Measurements from ENCODE around the gene CACNB3. TPM values are rescaled to one million over a fixed set of nuclear protein-coding genes. Genes with fewer than 3 reads are reported as not detected.
A peak's percentile ranks its signal among the peaks of the same experiment; 100 is the strongest.

The CACNB3 gene
- polyA plus RNA-seq, 6 donors from 2014 or later = 0.17 to 1.0 (median 0.23) TPM; not detected in 3

DNA sequence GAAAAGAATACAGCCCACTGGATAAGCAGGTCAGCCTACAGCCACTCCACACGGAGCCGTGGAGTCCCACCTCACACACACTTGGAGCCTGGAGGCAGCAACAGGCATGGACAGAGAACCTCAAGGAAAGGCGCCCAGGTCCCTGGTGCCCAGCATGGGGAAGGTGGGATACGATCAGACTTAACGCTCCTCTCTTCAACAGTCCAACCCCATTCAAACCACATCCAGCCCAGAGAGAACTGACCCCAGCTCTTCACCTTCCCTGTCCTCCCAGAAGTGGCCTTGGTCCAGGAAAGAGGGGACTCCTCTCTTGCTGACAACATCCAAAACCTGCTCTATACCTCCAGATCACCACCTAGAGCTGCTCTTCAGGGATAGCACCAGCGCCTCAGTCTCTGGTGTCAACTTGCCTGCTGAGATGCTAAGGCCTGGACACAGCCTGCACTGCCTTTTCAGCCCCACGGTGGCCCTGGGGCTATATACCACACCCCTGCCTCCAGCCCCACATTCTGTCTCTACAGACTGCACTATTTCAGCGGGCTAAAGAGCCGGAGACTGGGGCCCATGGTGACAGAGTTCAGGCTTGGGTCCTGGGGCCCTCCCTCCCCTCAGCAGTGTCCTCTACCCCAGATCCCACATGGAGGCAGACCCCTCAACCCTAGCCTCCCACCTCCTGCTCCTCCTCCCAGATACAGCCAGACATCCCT, 36.4 kb upstream of the CACNB3 start:
- Mint-ChIP-seq H3K36me3 (no peaks in the 10 kb centered on the region), H3K27ac (no peak overlapping the region), H3K9me3 (no peaks in the 10 kb centered on the region), H3K27me3 (peaks cover 17 to 27% (median 20%) of the 10 kb centered on the region in 3 donors), H3K4me1 (peaks cover 0 to 5% (median 2%) of the 10 kb centered on the region in 3 donors), H3K4me3 (no peak overlapping the region)
- no peak for ATAC-seq (ENCODE audit: low read depth in 2 of 2)
- DNase-seq = no peak

DNA sequence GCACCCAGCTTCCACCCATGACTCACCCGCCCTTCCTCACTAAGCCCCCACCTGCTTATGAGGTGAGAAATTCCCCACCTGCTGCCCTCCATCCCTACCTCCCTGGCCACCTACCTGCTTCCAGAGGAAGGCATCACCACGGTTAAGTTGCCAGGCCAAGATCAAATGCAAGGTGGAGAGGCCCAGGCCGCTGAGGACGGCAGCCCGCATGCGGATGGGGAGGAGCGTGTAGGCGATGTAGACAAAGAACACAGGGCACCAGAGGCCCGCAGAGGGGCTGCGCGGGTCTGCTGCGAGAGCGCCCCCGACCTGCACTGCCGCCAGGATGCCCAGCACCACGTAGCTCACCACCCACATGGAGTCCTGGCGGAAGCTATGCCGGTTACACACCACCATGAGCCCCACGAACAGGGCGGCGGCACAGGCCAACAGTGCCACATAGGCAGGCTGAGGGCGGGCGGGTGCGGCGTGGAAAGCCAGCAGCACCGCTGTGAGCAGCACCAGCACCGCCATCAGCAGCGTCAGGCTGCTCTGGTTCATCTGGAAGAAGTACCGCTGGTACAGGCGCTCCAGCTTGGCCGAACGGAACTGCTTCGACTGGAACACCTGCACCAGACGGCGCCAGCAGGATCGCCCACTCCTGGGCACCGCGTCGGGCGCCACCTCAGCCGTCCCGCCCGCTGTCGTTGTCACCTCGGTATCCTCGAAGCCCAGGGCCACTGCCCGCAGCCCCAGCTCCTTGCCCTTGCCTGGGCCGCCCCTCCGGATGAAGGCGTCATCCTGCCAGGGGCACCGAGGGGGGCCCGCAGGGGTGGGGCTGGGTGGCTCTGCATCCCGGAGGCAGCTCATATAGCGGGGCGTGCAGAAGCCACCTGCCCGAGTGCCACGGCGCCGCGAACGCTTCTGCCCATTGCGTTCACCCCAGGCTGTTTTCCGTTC, 35.6 kb upstream of the CACNB3 start:
- Mint-ChIP-seq H3K36me3 (no peaks in the 10 kb centered on the region), H3K27ac (peak overlapping the region in 1 of 6 donors; percentile 49)

DNA sequence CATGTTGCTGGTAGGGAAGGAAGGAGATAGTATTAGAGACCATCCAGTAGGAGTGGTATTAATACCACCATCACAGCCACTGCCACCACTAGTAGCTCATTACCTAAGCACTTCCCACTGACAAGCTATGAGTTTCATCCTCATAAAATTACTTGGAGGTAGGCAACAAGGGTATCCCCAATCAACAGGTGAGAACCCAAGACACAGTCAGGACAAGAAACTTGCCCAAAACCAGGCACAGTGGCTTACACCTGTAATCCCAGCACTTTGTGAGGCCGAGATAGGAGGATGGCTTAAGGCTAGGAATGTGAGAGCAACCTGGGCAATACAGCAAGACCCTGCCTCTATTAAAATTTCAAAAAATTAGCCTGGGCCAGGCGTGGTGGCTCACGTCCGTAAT, 34.9 kb upstream of the CACNB3 start:
- Mint-ChIP-seq H3K4me3 (no peak overlapping the region), H3K27me3 (peaks cover 29 to 42% (median 35%) of the 10 kb centered on the region in 3 donors), H3K36me3 (no peaks in the 10 kb centered on the region), H3K9me3 (no peaks in the 10 kb centered on the region), H3K4me1 (peaks cover under 1 to 12% (median 7%) of the 10 kb centered on the region in 3 donors), H3K27ac (peak overlapping the region in 1 of 6 donors; percentile 49)
- DNase-seq (no peak), ATAC-seq (ENCODE audit: low read depth in 2 of 2) (no peak)

More for the DNA sequence above, 35.6 kb upstream of the CACNB3 start:
- no peaks in the 10 kb centered on the region for H3K9me3 Mint-ChIP-seq
- H3K27me3 Mint-ChIP-seq = peaks cover 24 to 35% (median 28%) of the 10 kb centered on the region in 3 donors
- H3K4me3 Mint-ChIP-seq = no peak overlapping the region
- ATAC-seq (ENCODE audit: low read depth in 2 of 2) (no peak), DNase-seq (no peak)
- H3K4me1 Mint-ChIP-seq = peaks cover 0 to 5% (median 0%) of the 10 kb centered on the region in 3 donors

DNA sequence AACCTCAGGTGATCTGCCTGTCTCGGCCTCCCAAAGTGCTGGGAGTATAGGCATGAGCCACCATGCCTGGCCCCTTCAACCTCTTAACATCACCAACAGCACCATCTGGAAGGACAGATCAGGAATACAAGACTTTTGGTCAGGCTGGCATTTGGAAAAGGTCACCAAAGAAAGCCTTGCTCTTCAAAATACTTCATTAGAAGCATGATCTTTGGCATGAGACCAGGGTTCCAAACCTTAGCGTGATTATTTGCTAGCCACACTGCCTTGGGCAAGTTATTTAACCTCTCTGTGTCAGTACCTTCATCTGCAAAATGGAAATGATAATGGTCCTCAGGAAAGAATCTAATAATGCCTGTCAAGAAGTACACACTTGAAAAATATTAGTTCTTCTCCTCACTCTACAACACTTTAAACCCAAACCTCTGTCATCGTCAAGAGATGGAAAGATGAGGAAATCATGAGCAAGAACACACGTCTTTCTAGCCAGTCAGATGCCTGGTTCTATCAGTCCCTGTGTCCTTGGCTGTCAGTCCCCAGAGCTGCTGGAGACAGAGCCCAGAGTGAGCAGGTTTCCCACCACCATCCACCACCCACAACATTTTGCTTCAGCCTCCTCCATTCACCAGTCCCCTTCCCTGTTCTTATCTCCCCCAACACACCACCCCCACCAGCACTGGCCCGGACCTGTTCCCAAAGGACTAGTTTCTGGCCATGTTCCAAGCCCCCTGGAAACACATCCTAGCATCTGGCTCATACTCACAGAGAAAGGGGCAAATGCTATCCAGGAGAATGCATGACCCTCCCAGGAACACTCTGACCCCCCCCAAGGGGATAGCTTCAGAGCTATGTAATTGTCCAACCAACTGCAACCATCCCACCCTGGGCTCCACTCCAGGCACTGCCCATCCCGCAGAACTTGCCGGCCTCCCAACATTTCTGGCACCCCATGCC, 31.4 kb upstream of the CACNB3 start:
- H3K9me3 Mint-ChIP-seq = no peaks in the 10 kb centered on the region
- peak overlapping the region in 1 of 6 donors; percentile 5 for H3K27ac Mint-ChIP-seq
- peaks cover 42 to 69% (median 57%) of the 10 kb centered on the region in 3 donors for H3K27me3 Mint-ChIP-seq
- H3K36me3 Mint-ChIP-seq = no peaks in the 10 kb centered on the region
- ATAC-seq (ENCODE audit: low read depth in 2 of 2) (no peak), DNase-seq (no peak)
- H3K4me3 Mint-ChIP-seq = peak overlapping the region in 5 of 8 donors; percentile 2 to 89 (median 53)
- peaks cover 11 to 24% (median 18%) of the 10 kb centered on the region in 3 donors for H3K4me1 Mint-ChIP-seq

DNA sequence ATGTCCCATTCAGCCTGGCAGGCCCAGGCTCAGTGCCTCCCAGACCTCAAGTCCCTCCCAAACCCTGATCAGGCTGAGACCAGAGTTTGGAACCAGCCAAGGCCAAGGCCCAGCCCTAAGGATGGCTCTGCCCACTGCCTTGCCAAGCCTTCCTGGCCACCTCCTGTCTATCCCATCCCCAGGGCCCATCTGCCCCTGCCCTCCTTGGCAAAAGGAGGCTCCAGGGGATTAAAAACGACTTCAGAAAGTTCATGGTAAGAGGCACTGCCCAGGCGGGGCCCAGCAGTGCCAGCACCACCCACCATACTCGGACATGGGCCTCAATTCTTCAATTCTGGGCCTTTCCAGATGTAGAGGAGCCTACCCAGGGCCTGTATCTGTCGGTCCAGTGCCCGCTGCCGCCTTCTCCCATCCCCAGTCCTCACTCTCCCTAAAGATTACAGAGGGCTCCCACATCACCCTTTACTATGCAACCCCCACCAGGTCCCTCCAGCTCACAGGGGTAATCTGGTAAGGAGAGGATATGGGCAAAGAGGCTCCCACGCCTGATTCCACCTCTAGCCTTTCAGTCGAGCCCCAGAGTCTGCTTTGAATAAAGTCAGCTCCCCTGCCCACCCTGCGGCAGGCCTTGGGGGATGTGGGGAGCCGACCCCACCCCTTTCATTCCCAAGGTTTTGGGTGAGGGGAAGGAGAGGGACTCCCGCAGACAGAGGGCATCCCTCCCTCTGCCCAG, 30.3 kb upstream of the CACNB3 start:
- H3K4me1 Mint-ChIP-seq = peaks cover 11 to 24% (median 18%) of the 10 kb centered on the region in 3 donors
- no peaks in the 10 kb centered on the region for H3K36me3 Mint-ChIP-seq
- H3K27ac Mint-ChIP-seq = peak overlapping the region in 1 of 6 donors; percentile 61
- no peaks in the 10 kb centered on the region for H3K9me3 Mint-ChIP-seq
- ATAC-seq (ENCODE audit: low read depth in 2 of 2) (no peak), DNase-seq (no peak)
- peaks cover 42 to 62% (median 57%) of the 10 kb centered on the region in 3 donors for H3K27me3 Mint-ChIP-seq
- peak overlapping the region; percentile 25 to 91 (median 84) for H3K4me3 Mint-ChIP-seq

DNA sequence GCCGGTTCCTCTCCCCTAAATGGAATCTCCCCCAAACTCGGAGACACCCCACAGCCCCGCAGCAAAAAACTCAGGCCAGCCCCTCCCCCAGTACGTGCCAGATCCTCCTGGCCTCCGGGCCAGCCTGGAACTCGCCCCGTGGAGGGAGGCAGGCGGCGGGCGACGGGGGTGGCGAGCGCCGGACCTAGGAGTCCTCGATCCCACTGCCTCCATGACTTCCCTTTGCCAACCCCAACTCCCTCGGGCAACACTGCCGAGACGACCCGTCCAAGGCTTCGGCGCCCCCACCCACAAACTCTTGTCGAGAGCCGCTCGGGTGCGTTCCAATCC, 29.8 kb upstream of the CACNB3 start:
- Mint-ChIP-seq H3K9me3 (no peaks in the 10 kb centered on the region), H3K27me3 (peaks cover 38 to 65% (median 57%) of the 10 kb centered on the region in 3 donors), H3K4me3 (peak overlapping the region; percentile 25 to 91 (median 84))

DNA sequence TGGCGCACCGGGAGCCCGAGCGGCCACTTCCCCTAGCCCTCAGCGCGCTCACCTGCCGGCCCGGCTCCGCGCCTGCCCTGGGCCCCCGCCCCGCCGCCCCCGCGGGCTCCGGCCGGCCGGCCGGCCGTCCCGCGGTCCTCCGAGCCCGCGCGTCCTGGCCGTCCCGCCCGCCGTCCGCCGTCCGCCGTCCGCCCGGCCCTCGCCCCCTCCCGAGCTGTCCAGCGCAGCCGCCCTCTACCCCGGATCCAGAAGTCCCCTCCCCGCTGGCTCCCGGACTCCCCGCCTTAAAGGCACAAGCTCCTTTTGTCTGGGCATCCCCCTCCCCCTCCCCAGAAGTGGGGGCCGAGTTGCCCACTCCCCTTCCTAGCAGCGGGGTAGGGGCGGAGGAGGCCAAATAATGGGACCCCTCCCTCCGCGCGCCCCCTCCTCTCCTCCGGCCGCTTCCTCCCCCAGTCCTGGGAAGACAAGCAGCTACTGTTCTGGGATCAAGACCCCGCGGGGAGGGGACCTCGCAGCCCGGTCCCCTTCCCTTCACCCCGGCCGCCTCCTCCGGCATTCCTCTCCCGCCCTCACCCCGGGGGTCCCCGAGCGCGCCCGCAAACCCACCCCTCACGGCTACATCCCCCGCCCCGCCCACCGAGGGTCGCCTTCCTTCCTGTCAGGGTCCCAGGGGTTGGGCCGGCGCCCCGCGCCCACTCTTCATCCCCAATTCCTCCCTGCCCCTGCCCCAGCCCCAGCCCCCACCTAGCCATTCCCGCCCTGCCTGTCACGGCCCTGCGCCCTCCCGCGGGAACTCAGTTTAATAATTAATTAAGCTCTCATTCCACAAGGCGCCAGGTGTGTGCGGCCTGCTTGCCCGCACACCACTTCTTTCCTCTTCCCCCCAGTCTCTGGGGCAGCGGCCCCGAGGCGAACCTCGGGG, 29.2 kb upstream of the CACNB3 start, which contains the start of gene ADCY6:
ADCY6 (minus strand) TSS at position 236 of the 922 bp plus-strand sequence. CDS start 5,655 bp downstream, outside the sequence.
- Mint-ChIP-seq H3K4me3 (peak within 1 kb of the TSS; percentile 64 to 91 (median 86)), H3K27me3 (peaks cover 37 to 66% (median 57%) of the 10 kb centered on the region in 3 donors), H3K9me3 (no peaks in the 10 kb centered on the region), H3K27ac (peak within 1 kb of the TSS in 4 of 6 donors; percentile 61 to 80 (median 77)), H3K36me3 (no peaks in the 10 kb centered on the region), H3K4me1 (peaks cover 11 to 24% (median 18%) of the 10 kb centered on the region in 3 donors)
- DNase-seq = no peak
- peak; percentile 27 to 51 for ATAC-seq (ENCODE audit: low read depth in 2 of 2)

More for the DNA sequence above, 29.8 kb upstream of the CACNB3 start:
- DNase-seq = no peak
- peak; percentile 16 for ATAC-seq (ENCODE audit: low read depth in 2 of 2)
- H3K27ac Mint-ChIP-seq = peak overlapping the region in 1 of 6 donors; percentile 80
- H3K36me3 Mint-ChIP-seq = no peaks in the 10 kb centered on the region
- peaks cover 11 to 24% (median 18%) of the 10 kb centered on the region in 3 donors for H3K4me1 Mint-ChIP-seq

DNA sequence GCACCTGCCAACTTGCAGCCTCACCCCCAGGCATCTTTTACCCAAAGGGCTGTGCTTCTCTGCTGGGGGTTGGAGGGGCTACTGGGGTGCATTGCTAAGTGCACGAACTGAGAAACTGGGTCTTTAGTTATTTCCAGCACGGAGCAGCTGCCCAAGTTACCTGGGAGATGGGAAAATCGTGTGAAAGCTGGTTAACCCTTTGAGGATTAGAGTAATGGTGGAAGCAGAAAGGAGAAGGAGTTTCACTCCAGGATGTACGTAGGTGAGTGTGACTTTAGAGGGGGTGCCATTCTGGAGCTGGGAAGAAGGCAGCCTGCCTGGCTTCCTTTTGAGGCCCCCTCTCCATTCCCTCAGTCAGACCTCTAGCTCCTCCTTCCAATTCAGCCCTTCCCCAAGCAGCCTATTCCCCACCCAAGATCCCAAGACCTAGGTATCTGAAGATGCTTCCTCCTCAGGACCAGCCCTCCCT, 28.4 kb upstream of the CACNB3 start:
- H3K9me3 Mint-ChIP-seq = no peaks in the 10 kb centered on the region
- peaks cover 37 to 63% (median 53%) of the 10 kb centered on the region in 3 donors for H3K27me3 Mint-ChIP-seq
- H3K27ac Mint-ChIP-seq = peak overlapping the region in 1 of 6 donors; percentile 76
- ATAC-seq (ENCODE audit: low read depth in 2 of 2) = no peak
- H3K4me1 Mint-ChIP-seq = peaks cover 13 to 24% (median 18%) of the 10 kb centered on the region in 3 donors
- no peaks in the 10 kb centered on the region for H3K36me3 Mint-ChIP-seq
- H3K4me3 Mint-ChIP-seq = peak overlapping the region in 7 of 8 donors; percentile 5 to 86 (median 74)
- no peak for DNase-seq

DNA sequence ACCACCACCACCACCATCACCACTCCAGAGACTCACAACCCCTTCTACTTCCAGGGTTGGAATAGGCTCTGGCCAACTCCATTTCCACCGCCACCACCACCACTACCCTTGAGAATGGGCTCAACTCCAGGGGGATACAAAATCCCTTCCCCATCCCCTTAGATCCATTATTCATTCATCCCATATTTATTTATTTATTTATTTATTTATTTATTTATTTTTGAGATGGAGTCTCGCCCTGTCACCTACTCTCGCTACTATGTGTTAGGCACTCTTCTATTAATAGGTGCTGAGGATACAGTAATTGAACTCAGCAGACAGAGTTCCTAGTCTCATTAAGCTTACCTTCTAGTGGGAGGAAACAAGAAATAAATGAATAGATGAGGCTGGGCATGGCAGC, 24.6 kb upstream of the CACNB3 start:
- H3K4me3 Mint-ChIP-seq = no peak overlapping the region
- peaks cover 9 to 21% (median 19%) of the 10 kb centered on the region in 3 donors for H3K4me1 Mint-ChIP-seq
- peaks cover 10 to 29% (median 19%) of the 10 kb centered on the region in 3 donors for H3K27me3 Mint-ChIP-seq
- ATAC-seq (ENCODE audit: low read depth in 2 of 2) (no peak), DNase-seq (no peak)
- H3K27ac Mint-ChIP-seq = no peak overlapping the region
- no peaks in the 10 kb centered on the region for H3K9me3 Mint-ChIP-seq
- no peaks in the 10 kb centered on the region for H3K36me3 Mint-ChIP-seq

DNA sequence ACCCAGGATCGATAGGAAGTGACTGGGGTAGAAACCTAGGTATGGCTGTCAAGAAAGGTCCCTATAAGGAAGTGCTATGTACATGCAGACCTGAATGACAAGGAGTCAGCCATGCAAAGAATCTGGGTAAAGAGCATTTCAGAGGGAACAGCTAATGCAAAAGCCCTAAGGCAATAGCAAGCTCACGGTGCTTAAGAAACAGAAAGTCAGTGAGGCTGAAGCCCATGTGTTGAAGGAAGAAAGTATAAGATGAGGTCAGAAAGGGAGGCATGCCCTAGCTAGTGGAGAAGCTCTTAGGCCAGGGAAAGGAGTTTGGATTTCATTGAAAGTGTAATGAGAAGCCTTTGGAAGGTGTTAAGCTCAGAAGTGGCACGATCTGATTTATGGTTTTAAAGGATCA, 23.4 kb upstream of the CACNB3 start:
- H3K27ac Mint-ChIP-seq = peak overlapping the region in 1 of 6 donors; percentile 4
- H3K36me3 Mint-ChIP-seq = no peaks in the 10 kb centered on the region
- DNase-seq (no peak), ATAC-seq (ENCODE audit: low read depth in 2 of 2) (no peak)
- H3K9me3 Mint-ChIP-seq = no peaks in the 10 kb centered on the region
- peaks cover 7 to 18% (median 9%) of the 10 kb centered on the region in 3 donors for H3K27me3 Mint-ChIP-seq
- peaks cover 7 to 11% (median 8%) of the 10 kb centered on the region in 3 donors for H3K4me1 Mint-ChIP-seq
- no peak overlapping the region for H3K4me3 Mint-ChIP-seq

Measured in naive B cell (primary cell).